ENCODE data around the gene OR8B8. TPM values are rescaled to one million over a fixed set of nuclear protein-coding genes. Genes with fewer than 3 reads are reported as not detected.

The OR8B8 gene
- total RNA-seq, 1 experiment from 2014 or later, result not detected

GRCh38 chr11:124441519-124441918 is 4.0 kb downstream of the OR8B8 start:
- H3K27ac Mint-ChIP-seq (ENCODE audit: unreplicated experiment), result no peak overlapping the region
- intact Hi-C loops (cut with micrococcal nuclease; ENCODE audit: unreplicated experiment), result no loop called here
- CTCF ChIA-PET, result no interaction called here
- BruUV-seq (replicated peaks), result no TSS peak
- H3K9me3 Mint-ChIP-seq (ENCODE audit: low read depth, unreplicated experiment), result peaks cover 6% of the 10 kb centered on the region
- H3K4me3 Mint-ChIP-seq (ENCODE audit: low read depth, unreplicated experiment), result no peak overlapping the region
- H3K36me3 Mint-ChIP-seq (ENCODE audit: insufficient read depth, unreplicated experiment), result no peaks in the 10 kb centered on the region
- TF ChIP-seq CTCF (IDR thresholded peaks at IDR 0.05; ENCODE audit: unreplicated experiment), result no peak
- H3K4me1 Mint-ChIP-seq (ENCODE audit: low read depth, unreplicated experiment), result no peaks in the 10 kb centered on the region
- DNase-seq, result no peak
- H3K27me3 Mint-ChIP-seq (ENCODE audit: unreplicated experiment), result peaks cover 24% of the 10 kb centered on the region

GRCh38 chr11:124441081-124441480 is 4.4 kb downstream of the OR8B8 start:
- BruUV-seq (replicated peaks), result no TSS peak
- no peak overlapping the region for H3K4me3 Mint-ChIP-seq (ENCODE audit: low read depth, unreplicated experiment)
- TF ChIP-seq CTCF (IDR thresholded peaks at IDR 0.05; ENCODE audit: unreplicated experiment), result no peak

GRCh38 chr11:124440608-124441007 is 4.9 kb downstream of the OR8B8 start:
- peaks cover 6% of the 10 kb centered on the region for H3K9me3 Mint-ChIP-seq (ENCODE audit: low read depth, unreplicated experiment)
- DNase-seq, result no peak
- H3K4me1 Mint-ChIP-seq (ENCODE audit: low read depth, unreplicated experiment), result no peaks in the 10 kb centered on the region
- intact Hi-C loops (cut with micrococcal nuclease; ENCODE audit: unreplicated experiment), result no loop called here
- no peak overlapping the region for H3K27ac Mint-ChIP-seq (ENCODE audit: unreplicated experiment)
- BruUV-seq (replicated peaks), result no TSS peak
- CTCF ChIA-PET, result no interaction called here
- H3K4me3 Mint-ChIP-seq (ENCODE audit: low read depth, unreplicated experiment), result no peak overlapping the region
- no peak for TF ChIP-seq CTCF (IDR thresholded peaks at IDR 0.05; ENCODE audit: unreplicated experiment)
- H3K36me3 Mint-ChIP-seq (ENCODE audit: insufficient read depth, unreplicated experiment), result no peaks in the 10 kb centered on the region
- H3K27me3 Mint-ChIP-seq (ENCODE audit: unreplicated experiment), result peaks cover 24% of the 10 kb centered on the region

More at GRCh38 chr11:124441081-124441480, 4.4 kb downstream of the OR8B8 start:
- DNase-seq, result no peak
- H3K9me3 Mint-ChIP-seq (ENCODE audit: low read depth, unreplicated experiment), result peaks cover 6% of the 10 kb centered on the region
- no peak overlapping the region for H3K27ac Mint-ChIP-seq (ENCODE audit: unreplicated experiment)
- intact Hi-C loops (cut with micrococcal nuclease; ENCODE audit: unreplicated experiment), result no loop called here
- H3K4me1 Mint-ChIP-seq (ENCODE audit: low read depth, unreplicated experiment), result no peaks in the 10 kb centered on the region
- H3K36me3 Mint-ChIP-seq (ENCODE audit: insufficient read depth, unreplicated experiment), result no peaks in the 10 kb centered on the region
- CTCF ChIA-PET, result no interaction called here
- H3K27me3 Mint-ChIP-seq (ENCODE audit: unreplicated experiment), result peaks cover 24% of the 10 kb centered on the region

GRCh38 chr11:124434699-124435098 is 10.8 kb downstream of the OR8B8 start:
- peaks cover 3% of the 10 kb centered on the region for H3K9me3 Mint-ChIP-seq (ENCODE audit: low read depth, unreplicated experiment)
- H3K4me3 Mint-ChIP-seq (ENCODE audit: low read depth, unreplicated experiment), result no peak overlapping the region
- no peak overlapping the region for H3K27ac Mint-ChIP-seq (ENCODE audit: unreplicated experiment)
- TF ChIP-seq CTCF (IDR thresholded peaks at IDR 0.05; ENCODE audit: unreplicated experiment), result no peak
- CTCF ChIA-PET, result no interaction called here
- H3K4me1 Mint-ChIP-seq (ENCODE audit: low read depth, unreplicated experiment), result no peaks in the 10 kb centered on the region
- DNase-seq, result no peak
- H3K36me3 Mint-ChIP-seq (ENCODE audit: insufficient read depth, unreplicated experiment), result no peaks in the 10 kb centered on the region
- no TSS peak for BruUV-seq (replicated peaks)
- intact Hi-C loops (cut with micrococcal nuclease; ENCODE audit: unreplicated experiment), result no loop called here
- H3K27me3 Mint-ChIP-seq (ENCODE audit: unreplicated experiment), result peaks cover 9% of the 10 kb centered on the region

Measured in Calu3 (cell line).